DOHH2 (cell line): ENCODE data around the gene RNF223.
"Not testable (repeated sequence)": the region's sequence is repeated elsewhere in the genome, so short reads cannot be mapped to it uniquely, and the experiment has no call there.

Source experiments
- H3F3A ChIP-seq: fragments of 200-600 bp; sonication (generic), shearing (Covaris generic); 2 replicates; pipeline ENCODE4 v1.6.0; 2016; ENCODE audit warnings: antibody characterized with exemption, mild to moderate bottlenecking; ENCODE audit not compliant: control insufficient read depth, insufficient read depth
- H3K27ac ChIP-seq: fragments of 200-600 bp; sonication (generic); 2 replicates; pipeline ENCODE4 v1.5.1; 2014; ENCODE audit warnings: low read depth, mild to moderate bottlenecking, low read length, moderate library complexity
- H3K27me3 ChIP-seq: fragments of 200-600 bp; sonication (generic); 2 replicates; pipeline ENCODE4 v1.6.1; 2014; ENCODE audit warnings: mild to moderate bottlenecking, low read length, mixed read lengths; ENCODE audit not compliant: control insufficient read depth
- H3K36me3 ChIP-seq: fragments of 200-600 bp; sonication (generic); 2 replicates; pipeline ENCODE4 v1.6.1; 2014; ENCODE audit warnings: mild to moderate bottlenecking, low read length, moderate library complexity, mixed read lengths; ENCODE audit not compliant: control insufficient read depth
- H3K4me1 ChIP-seq: fragments of 200-600 bp; sonication (generic); 2 replicates; pipeline ENCODE4 v1.6.1; 2014; ENCODE audit warnings: mild to moderate bottlenecking, low read length, mixed read lengths; ENCODE audit not compliant: control insufficient read depth
- H3K4me2 ChIP-seq: fragments of 200-600 bp; sonication (generic); 2 replicates; pipeline ENCODE4 v1.6.0; 2014; ENCODE audit warnings: mild to moderate bottlenecking, low read length, moderate library complexity
- H3K4me3 ChIP-seq: fragments of 200-600 bp; sonication (generic); 2 replicates; pipeline ENCODE4 v1.5.1; 2014; ENCODE audit warnings: mild to moderate bottlenecking, low read length, mixed read lengths
- H3K79me2 ChIP-seq: fragments of 200-600 bp; sonication (generic); 2 replicates; pipeline ENCODE4 v1.6.1; 2014; ENCODE audit warnings: mild to moderate bottlenecking, low read length, mixed read lengths; ENCODE audit not compliant: control insufficient read depth
- H3K9me2 ChIP-seq: fragments of 200-600 bp; sonication (generic); replicated peaks from 2 replicates; pipeline ENCODE4 v1.6.1; 2014; ENCODE audit warnings: mild to moderate bottlenecking, low read length, mixed read lengths; ENCODE audit not compliant: control insufficient read depth
- H3K9me3 ChIP-seq: fragments of 200-600 bp; sonication (generic); 2 replicates; pipeline ENCODE4 v1.6.1; 2014; ENCODE audit warnings: antibody characterized with exemption, low read length, mixed read lengths; ENCODE audit not compliant: control insufficient read depth, insufficient read depth
- H4K20me1 ChIP-seq: fragments of 200-600 bp; sonication (generic); 2 replicates; pipeline ENCODE4 v1.6.0; 2014; ENCODE audit warnings: low read depth, mild to moderate bottlenecking, antibody characterized with exemption, low read length, moderate library complexity; ENCODE audit not compliant: control insufficient read depth, insufficient read depth
- EZH2phosphoT487 ChIP-seq: fragments of 200-600 bp; sonication (generic); IDR thresholded peaks from 2 replicates; pipeline ENCODE4 v1.6.1; 2017; ENCODE audit warnings: borderline replicate concordance, mild to moderate bottlenecking, antibody characterized with exemption, low read length, moderate library complexity, mixed read lengths
- TF ChIP-seq, protein P1 (sequence below): fragments of 200-600 bp; sonication (generic); IDR thresholded peaks from one replicate; pipeline ENCODE4 v1.5.1; 2014; ENCODE audit warnings: antibody characterized with exemption, mild to moderate bottlenecking, low read depth, low read length; ENCODE audit not compliant: poor library complexity, severe bottlenecking

Gene RNF223

DNA sequence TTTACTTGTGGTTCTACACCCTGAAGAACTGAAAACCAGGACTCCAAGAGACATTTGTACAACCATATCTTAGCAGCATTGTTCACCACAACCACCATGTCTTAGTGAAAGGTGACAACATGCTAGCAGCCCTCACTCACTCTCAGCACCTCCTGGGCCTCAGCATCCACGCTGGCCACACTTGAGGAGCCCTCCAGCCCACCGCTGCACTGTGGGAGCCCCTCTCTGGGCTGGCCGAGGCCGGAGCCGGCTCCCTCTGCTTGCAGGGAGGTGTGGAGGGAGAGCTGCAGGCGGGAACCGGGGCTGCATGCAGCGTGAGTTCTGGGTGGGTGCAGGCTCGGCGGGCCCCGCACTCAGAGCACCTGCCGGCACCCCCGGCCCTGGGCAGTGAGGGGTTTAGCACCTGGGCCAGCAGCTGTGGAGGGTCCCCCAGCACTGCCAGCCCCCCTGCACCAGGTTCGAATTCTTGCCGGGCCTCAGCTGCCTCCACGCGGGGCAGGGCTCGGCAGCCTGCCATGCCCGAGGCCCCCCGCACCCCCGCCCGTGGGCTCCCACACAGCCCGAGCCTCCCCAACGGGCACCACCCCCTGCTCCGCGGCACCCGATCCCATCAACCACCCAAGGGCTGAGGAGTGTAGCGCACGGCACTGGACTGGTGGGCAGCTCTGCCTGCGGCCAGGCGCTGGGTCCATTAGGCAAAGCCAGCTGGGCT is 32.6 kb upstream of the RNF223 start:
- H3K9me3 ChIP-seq: peaks cover 3% of the 10 kb centered on the region; the same call in 1 of the 2 replicates
- H3K4me2 ChIP-seq: no peak overlapping the region
- peaks cover 47% of the 10 kb centered on the region for H3K79me2 ChIP-seq
- peaks cover 2% of the 10 kb centered on the region; the same call in 1 of the 2 replicates for H3K36me3 ChIP-seq
- no peaks in the 10 kb centered on the region for H3F3A ChIP-seq
- H3K27me3 ChIP-seq: no peaks in the 10 kb centered on the region
- H3K27ac ChIP-seq: no peak overlapping the region
- no peaks in the 10 kb centered on the region for H4K20me1 ChIP-seq
- no peaks in the 10 kb centered on the region for H3K9me2 ChIP-seq
- H3K4me1 ChIP-seq: peaks cover 4% of the 10 kb centered on the region; the same call in 1 of the 2 replicates
- no peak overlapping the region for H3K4me3 ChIP-seq
- no peak for TF ChIP-seq EZH2phosphoT487
- TF ChIP-seq, protein P1, sequence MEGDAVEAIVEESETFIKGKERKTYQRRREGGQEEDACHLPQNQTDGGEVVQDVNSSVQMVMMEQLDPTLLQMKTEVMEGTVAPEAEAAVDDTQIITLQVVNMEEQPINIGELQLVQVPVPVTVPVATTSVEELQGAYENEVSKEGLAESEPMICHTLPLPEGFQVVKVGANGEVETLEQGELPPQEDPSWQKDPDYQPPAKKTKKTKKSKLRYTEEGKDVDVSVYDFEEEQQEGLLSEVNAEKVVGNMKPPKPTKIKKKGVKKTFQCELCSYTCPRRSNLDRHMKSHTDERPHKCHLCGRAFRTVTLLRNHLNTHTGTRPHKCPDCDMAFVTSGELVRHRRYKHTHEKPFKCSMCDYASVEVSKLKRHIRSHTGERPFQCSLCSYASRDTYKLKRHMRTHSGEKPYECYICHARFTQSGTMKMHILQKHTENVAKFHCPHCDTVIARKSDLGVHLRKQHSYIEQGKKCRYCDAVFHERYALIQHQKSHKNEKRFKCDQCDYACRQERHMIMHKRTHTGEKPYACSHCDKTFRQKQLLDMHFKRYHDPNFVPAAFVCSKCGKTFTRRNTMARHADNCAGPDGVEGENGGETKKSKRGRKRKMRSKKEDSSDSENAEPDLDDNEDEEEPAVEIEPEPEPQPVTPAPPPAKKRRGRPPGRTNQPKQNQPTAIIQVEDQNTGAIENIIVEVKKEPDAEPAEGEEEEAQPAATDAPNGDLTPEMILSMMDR: no peak

DNA sequence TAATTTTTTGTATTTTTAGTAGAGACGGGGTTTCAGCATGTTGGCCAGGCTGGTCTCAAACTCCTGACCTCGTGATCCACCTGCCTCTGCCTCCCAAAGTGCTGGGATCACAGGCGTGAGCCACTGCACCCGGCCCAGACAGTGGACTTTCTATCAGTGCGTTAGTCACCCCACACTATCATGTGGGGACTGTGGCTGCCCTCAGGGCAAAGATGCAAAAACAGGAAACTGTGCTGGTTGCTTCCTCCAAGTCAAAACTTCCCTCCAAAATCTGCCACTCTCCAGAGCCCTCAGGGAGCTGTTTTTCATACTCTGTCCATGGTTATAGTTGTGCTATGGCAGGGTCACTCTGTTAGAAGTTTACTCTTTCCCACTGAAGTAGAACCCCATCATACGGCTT is 30.0 kb upstream of the RNF223 start:
- H4K20me1 ChIP-seq, H3F3A ChIP-seq, H3K4me1 ChIP-seq, H3K9me2 ChIP-seq, H3K4me3 ChIP-seq, H3K27me3 ChIP-seq, H3K27ac ChIP-seq, H3K4me2 ChIP-seq, H3K36me3 ChIP-seq: not testable (repeated sequence)
- Histone ChIP-seq H3K9me3 (peaks cover 14% of the 10 kb centered on the region), H3K79me2 (peaks cover 25% of the 10 kb centered on the region)

DNA sequence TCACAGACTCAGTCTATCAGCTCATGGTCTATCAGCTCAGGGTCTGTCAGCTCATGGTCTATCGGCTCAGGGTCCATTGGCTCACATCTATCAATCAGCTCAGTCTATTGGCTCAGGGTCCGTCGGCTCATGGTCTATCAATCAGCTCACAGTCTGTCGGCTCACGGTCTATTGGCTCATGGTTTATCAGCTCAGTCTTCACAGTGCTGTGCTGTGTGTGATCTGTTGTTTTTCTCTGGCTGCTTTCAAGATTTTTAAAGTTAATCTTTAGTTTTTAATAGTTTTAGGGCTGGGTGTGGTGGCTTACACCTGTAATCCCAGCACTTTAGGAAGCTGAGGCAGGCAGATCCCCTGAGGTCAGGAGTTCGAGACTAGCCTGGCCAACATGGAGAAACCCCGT is 27.4 kb upstream of the RNF223 start:
- H3K27me3 ChIP-seq: no peaks in the 10 kb centered on the region
- H3K4me2 ChIP-seq: no peak overlapping the region
- H3K9me3 ChIP-seq: peaks cover 11% of the 10 kb centered on the region
- H3K4me1 ChIP-seq: peaks cover 12% of the 10 kb centered on the region
- no peak overlapping the region for H3K4me3 ChIP-seq
- peaks cover 2% of the 10 kb centered on the region; the same call in 1 of the 2 replicates for H3F3A ChIP-seq
- H3K36me3 ChIP-seq: no peaks in the 10 kb centered on the region
- TF ChIP-seq EZH2phosphoT487: no peak
- TF ChIP-seq, protein P1: no peak
- no peaks in the 10 kb centered on the region for H4K20me1 ChIP-seq
- H3K79me2 ChIP-seq: peaks cover 7% of the 10 kb centered on the region
- H3K9me2 ChIP-seq: no peaks in the 10 kb centered on the region
- no peak overlapping the region for H3K27ac ChIP-seq

DNA sequence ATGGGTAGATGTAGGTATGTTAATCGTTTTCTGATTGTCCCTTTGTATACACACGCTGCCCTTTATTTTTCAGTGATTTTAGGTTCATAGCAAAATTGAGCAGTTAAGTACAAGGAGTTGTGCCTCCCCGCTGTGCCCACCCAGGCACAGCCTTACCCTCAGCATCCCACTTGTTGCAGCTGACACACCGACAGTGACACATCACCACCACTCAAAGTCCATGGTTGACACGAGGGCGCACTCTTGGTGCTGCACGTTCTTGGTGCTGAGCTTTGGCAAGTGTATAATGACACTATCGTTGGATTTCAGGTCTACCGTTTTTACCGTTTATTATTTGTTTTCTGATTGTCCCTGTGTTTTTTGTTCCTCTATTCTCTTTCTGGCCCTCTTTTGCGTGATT is 26.2 kb upstream of the RNF223 start:
- Histone ChIP-seq H3K4me1 (peaks cover 12% of the 10 kb centered on the region), H4K20me1 (no peaks in the 10 kb centered on the region), H3K27me3 (no peaks in the 10 kb centered on the region), H3F3A (peaks cover 8% of the 10 kb centered on the region; the same call in 1 of the 2 replicates), H3K79me2 (no peaks in the 10 kb centered on the region), H3K9me3 (peaks cover 11% of the 10 kb centered on the region), H3K36me3 (no peaks in the 10 kb centered on the region), H3K4me2 (no peak overlapping the region), H3K4me3 (no peak overlapping the region), H3K27ac (no peak overlapping the region), H3K9me2 (no peaks in the 10 kb centered on the region)
- TF ChIP-seq EZH2phosphoT487: no peak
- TF ChIP-seq, protein P1: no peak
